IMR-90 (cell line): Measurements from ENCODE around the gene LAMA3. TPM values are rescaled to one million over a fixed set of nuclear protein-coding genes. Genes with fewer than 3 reads are reported as not detected.

Experiments
- ATAC-seq: fragments of 200-7000 bp; cut with Tn5 transposase; 2 replicates; pipeline ENCODE4 v1.9.1; 2020; ENCODE audit warnings: low read depth, mild to moderate bottlenecking, moderate library complexity
- BruUV-seq: library from RNA; stranded (reverse); fragments of 400-500 nt; replicated peaks from 2 replicates; lab custom pipeline; 2021; lab: Mats Ljungman, UMichigan
- CTCF ChIA-PET: fragments of 300-600 bp; formaldehyde crosslinking; extraction: SDS; loops from one replicate; lab custom pipeline; 2021; ENCODE audit warnings: antibody characterized with exemption; lab: Yijun Ruan, JAX
- POLR2A ChIA-PET: fragments of 300-600 bp; sonication (Branson Sonifier 250); formaldehyde crosslinking; loops from one replicate; lab custom pipeline; 2022; ENCODE audit warnings: antibody characterized with exemption; ENCODE audit not compliant: unreplicated experiment; lab: Charles Lee
- DNase-seq: peaks from one replicate; pipeline ENCODE4 v3.0.0; 2013
- H2AFZ ChIP-seq: replicated peaks from 2 replicates; pipeline ENCODE3; 2013; ENCODE audit warnings: low read length, mild to moderate bottlenecking; ENCODE audit not compliant: poor library complexity
- H2AK5ac ChIP-seq: 2 replicates; pipeline ENCODE4 v1.6.1; 2013; ENCODE audit warnings: low read depth, low read length, inconsistent platforms
- H2AK9ac ChIP-seq: replicated peaks from 2 replicates; pipeline ENCODE3; 2013; ENCODE audit warnings: mild to moderate bottlenecking, low read depth, low read length, moderate library complexity; ENCODE audit not compliant: poor library complexity
- H2BK120ac ChIP-seq: 2 replicates; pipeline ENCODE4 v1.6.1; 2013; ENCODE audit warnings: low read depth, low read length, inconsistent platforms
- H2BK15ac ChIP-seq: 3 replicates; pipeline ENCODE4 v1.6.1; 2013; ENCODE audit warnings: low read depth, low read length, inconsistent platforms
- H2BK20ac ChIP-seq: 2 replicates; pipeline ENCODE4 v1.6.1; 2013; ENCODE audit warnings: low read depth, mild to moderate bottlenecking, inconsistent platforms, low read length, moderate library complexity
- H2BK5ac ChIP-seq: 2 replicates; pipeline ENCODE4 v1.6.1; 2013; ENCODE audit warnings: mild to moderate bottlenecking, low read depth, low read length, inconsistent platforms; ENCODE audit not compliant: poor library complexity, severe bottlenecking
- H3K14ac ChIP-seq: replicated peaks from 2 replicates; pipeline ENCODE4 v1.6.1; 2013; ENCODE audit warnings: low read depth, low read length, inconsistent platforms
- H3K18ac ChIP-seq: 2 replicates; pipeline ENCODE4 v1.6.1; 2013; ENCODE audit warnings: low read depth, low read length, control low read depth
- H3K23ac ChIP-seq: 2 replicates; pipeline ENCODE4 v1.6.1; 2013; ENCODE audit warnings: low read depth, low read length, inconsistent platforms
- H3K27ac ChIP-seq: 2 replicates; pipeline ENCODE4 v1.5.1; 2013; ENCODE audit warnings: mild to moderate bottlenecking, control low read depth, low read length; ENCODE audit not compliant: insufficient read depth
- H3K27me3 ChIP-seq: 2 replicates; pipeline ENCODE4 v1.6.1; 2013; ENCODE audit warnings: low read length; ENCODE audit not compliant: control insufficient read depth, insufficient read depth
- H3K36me3 ChIP-seq: 2 replicates; pipeline ENCODE4 v1.6.1; 2013; ENCODE audit warnings: low read length, mixed read lengths; ENCODE audit not compliant: control insufficient read depth, insufficient read depth
- H3K4ac ChIP-seq: 2 replicates; pipeline ENCODE4 v1.6.1; 2013; ENCODE audit warnings: low read depth, low read length, inconsistent platforms
- H3K4me1 ChIP-seq: 2 replicates; pipeline ENCODE4 v1.6.1; 2013; ENCODE audit warnings: low read length, mixed read lengths; ENCODE audit not compliant: control insufficient read depth, insufficient read depth
- H3K4me2 ChIP-seq: 2 replicates; pipeline ENCODE4 v1.6.1; 2013; ENCODE audit warnings: low read depth, mild to moderate bottlenecking, control low read depth, low read length, moderate library complexity
- H3K4me3 ChIP-seq: 2 replicates; pipeline ENCODE4 v1.5.1; 2013; ENCODE audit warnings: low read depth, mild to moderate bottlenecking, control low read depth, low read length, moderate library complexity; ENCODE audit not compliant: insufficient read depth
- H3K56ac ChIP-seq: 2 replicates; pipeline ENCODE4 v1.6.1; 2013; ENCODE audit warnings: low read length, inconsistent platforms; ENCODE audit not compliant: insufficient read depth; ENCODE audit errors: extremely low read depth
- H3K79me1 ChIP-seq, 2 experiments: 2 replicates each; pipeline ENCODE4 v1.6.1; 2013; ENCODE audit warnings: low read length in 2 of 2, inconsistent platforms in 1 of 2, low read depth in 1 of 2
- H3K9ac ChIP-seq: 2 replicates; pipeline ENCODE4 v1.6.1; 2013; ENCODE audit warnings: low read depth, low read length, control low read depth
- H3K9me1 ChIP-seq: 2 replicates; pipeline ENCODE4 v1.6.1; 2013; ENCODE audit warnings: low read length, inconsistent platforms; ENCODE audit not compliant: insufficient read depth
- H3K9me3 ChIP-seq: 2 replicates; pipeline ENCODE4 v1.6.1; 2013; ENCODE audit warnings: low read length; ENCODE audit not compliant: control insufficient read depth, insufficient read depth
- H4K20me1 ChIP-seq: 2 replicates; pipeline ENCODE4 v1.6.1; 2013; ENCODE audit warnings: low read length, inconsistent platforms; ENCODE audit not compliant: insufficient read depth
- H4K5ac ChIP-seq: 2 replicates; pipeline ENCODE4 v1.6.1; 2013; ENCODE audit warnings: mild to moderate bottlenecking, low read depth, low read length, control low read depth
- H4K8ac ChIP-seq, 2 experiments: 2 replicates each; pipeline ENCODE4 v1.6.1; 2013; ENCODE audit warnings: low read depth in 2 of 2, low read length in 2 of 2, control low read depth in 1 of 2, inconsistent platforms in 1 of 2
- H4K91ac ChIP-seq: 2 replicates; pipeline ENCODE4 v1.6.1; 2013; ENCODE audit warnings: low read depth, low read length, inconsistent platforms; ENCODE audit not compliant: insufficient read depth
- BHLHE40 ChIP-seq: fragments of 150-350 bp; IDR thresholded peaks from 2 replicates; pipeline ENCODE4 v1.6.1; 2016; ENCODE audit warnings: mild to moderate bottlenecking, low read depth, low read length
- CEBPB ChIP-seq: IDR thresholded peaks from 2 replicates; pipeline ENCODE4 v1.6.1; 2012; ENCODE audit warnings: low read depth, low read length, improper control_type of control experiment
- CHD1 ChIP-seq: IDR thresholded peaks from 2 replicates; pipeline ENCODE4 v1.6.1; 2012; ENCODE audit warnings: low read depth, low read length, improper control_type of control experiment
- CTCF ChIP-seq: conservative IDR thresholded peaks from 2 replicates; pipeline ENCODE4 v1.5.1; 2012; ENCODE audit warnings: mild to moderate bottlenecking, low read depth, low read length, improper control_type of control experiment
- ELK1 ChIP-seq: fragments of 150-350 bp; IDR thresholded peaks from 2 replicates; pipeline ENCODE4 v1.6.1; 2016; ENCODE audit warnings: low read depth, mild to moderate bottlenecking, low read length, moderate library complexity, borderline replicate concordance
- FOS ChIP-seq: fragments of 150-350 bp; IDR thresholded peaks from 2 replicates; pipeline ENCODE4 v1.6.1; 2016; ENCODE audit warnings: low read depth, low read length
- MAFK ChIP-seq: IDR thresholded peaks from 2 replicates; pipeline ENCODE4 v1.6.1; 2012; ENCODE audit warnings: low read depth, low read length, improper control_type of control experiment
- MAZ ChIP-seq: IDR thresholded peaks from 2 replicates; pipeline ENCODE4 v1.6.1; 2012; ENCODE audit warnings: low read depth, mild to moderate bottlenecking, low read length, improper control_type of control experiment, moderate library complexity, borderline replicate concordance
- MXI1 ChIP-seq: IDR thresholded peaks from 2 replicates; pipeline ENCODE4 v1.6.1; 2012; ENCODE audit warnings: low read depth, mild to moderate bottlenecking, low read length, moderate library complexity, borderline replicate concordance
- NFE2L2 ChIP-seq: fragments of 150-350 bp; IDR thresholded peaks from 2 replicates; pipeline ENCODE4 v1.6.1; 2016; ENCODE audit warnings: low read depth, mild to moderate bottlenecking, low read length
- POLR2A ChIP-seq: IDR thresholded peaks from 2 replicates; pipeline ENCODE4 v1.6.1; 2012; ENCODE audit warnings: mild to moderate bottlenecking, low read depth, low read length
- RAD21 ChIP-seq: IDR thresholded peaks from 2 replicates; pipeline ENCODE4 v1.6.1; 2012; ENCODE audit warnings: low read length, improper control_type of control experiment
- RCOR1 ChIP-seq: IDR thresholded peaks from 2 replicates; pipeline ENCODE4 v1.6.1; 2012; ENCODE audit warnings: mild to moderate bottlenecking, low read length, improper control_type of control experiment; ENCODE audit not compliant: insufficient replicate concordance
- RFX5 ChIP-seq: IDR thresholded peaks from 2 replicates; pipeline ENCODE4 v1.8.0; 2012; ENCODE audit warnings: low read depth, mild to moderate bottlenecking, low read length, moderate library complexity
- SMC3 ChIP-seq: fragments of 150-350 bp; IDR thresholded peaks from 2 replicates; pipeline ENCODE4 v1.6.1; 2016; ENCODE audit warnings: low read depth, mild to moderate bottlenecking, antibody characterized with exemption, low read length, moderate library complexity
- USF2 ChIP-seq: fragments of 150-350 bp; IDR thresholded peaks from 2 replicates; pipeline ENCODE4 v1.6.1; 2017; ENCODE audit warnings: mild to moderate bottlenecking, antibody characterized with exemption, low read length, low read depth
- WGBS, 2 experiments: methylation state at CpG; one replicate each; pipeline versions ENCODE4 v1.1.5 to v1.1.7; 2013; ENCODE audit warnings: missing lambda C conversion rate in 2 of 2; ENCODE audit not compliant: insufficient read length in 1 of 2; ENCODE audit errors: extremely low coverage in 2 of 2; 5-methylcytosine and 5-hydroxymethylcytosine counted together
- dilution Hi-C: fragments of 300-500 bp; cut with HindIII; formaldehyde crosslinking; loops from one replicate; pipeline ENCODE4 v1.14.3; 2018; ENCODE audit warnings: low sequenced_read_pairs; ENCODE audit not compliant: unreplicated experiment
- in situ Hi-C: fragments of 300-500 bp; cut with MboI; formaldehyde crosslinking; loops from 3 replicates; pipeline ENCODE4 v1.14.3; 2019; ENCODE audit warnings: low sequenced_read_pairs, inconsistent platforms, mixed read lengths
- intact Hi-C: fragments of 100-400 bp; cut with micrococcal nuclease; formaldehyde crosslinking; loops from 2 replicates; pipeline ENCODE4 v1.10.0; 2022
- polyA plus RNA-seq, 3 experiments: library from polyadenylated mRNA; depleted of rRNA; stranded (reverse); fragments of >200 nt; gene quantifications; 2 replicates each; pipeline ENCODE4 v1.2.3, GENCODE V29; 2012; ENCODE audit warnings: low replicate concordance in 1 of 3
- total RNA-seq: library from RNA; depleted of rRNA; stranded (reverse); fragments of >200 nt; gene quantifications from 2 replicates; pipeline ENCODE4 v1.2.3, GENCODE V29; 2012

The LAMA3 gene
- total and polyA plus RNA-seq, 2 of the 4 experiments (the other 2 are of a cell fraction) = 0.18 to 0.19 TPM

- Histone ChIP-seq H3K79me1 (no peaks in the 10 kb centered on the region), H4K8ac (no peak overlapping the region), H2AFZ (no peak overlapping the region), H3K14ac (no peak overlapping the region), H3K4me3 (no peak overlapping the region), H3K4me2 (no peak overlapping the region), H3K23ac (no peak overlapping the region), H2BK120ac (no peak overlapping the region), H2BK20ac (no peak overlapping the region), H3K4ac (no peak overlapping the region), H3K36me3 (no peaks in the 10 kb centered on the region), H3K56ac (no peak overlapping the region), H2BK15ac (no peak overlapping the region), H2AK5ac (no peak overlapping the region), H4K20me1 (no peaks in the 10 kb centered on the region), H3K9me3 (no peaks in the 10 kb centered on the region), H2AK9ac (no peak overlapping the region), H4K5ac (no peak overlapping the region), H3K27ac (no peak overlapping the region), H3K4me1 (no peaks in the 10 kb centered on the region), H3K9ac (no peak overlapping the region), H3K27me3 (peaks cover 27% of the 10 kb centered on the region), H4K91ac (no peak overlapping the region), H3K18ac (no peak overlapping the region), H2BK5ac (no peak overlapping the region), H3K9me1 (no peaks in the 10 kb centered on the region)
- POLR2A ChIA-PET = no interaction called here
- no CpG with 5 or more reads among the region's 3 CpGs for WGBS, 2 experiments
- intact Hi-C loops = loop anchor here (5.0 kb wide), 1 partner anchor 52 kb away; no protein-coding TSS in a partner anchor
- CTCF ChIA-PET = no interaction called here
- in situ Hi-C loops = no loop called here
- ATAC-seq (no peak), DNase-seq (no peak)
- TF ChIP-seq BHLHE40 (no peak), MAZ (no peak), RFX5 (no peak), NFE2L2 (no peak), USF2 (no peak), CTCF (no peak), FOS (no peak), CEBPB (no peak), ELK1 (no peak), RAD21 (no peak), SMC3 (no peak), RCOR1 (no peak), MAFK (no peak), CHD1 (no peak), POLR2A (no peak), MXI1 (no peak)
- BruUV-seq = no TSS peak
- dilution Hi-C loops = no loop called here
Measured at GRCh38 chr18:23798824-23799223, 109.6 kb downstream of the LAMA3 start.
